ENCODE results near the gene DIPK1A.

Gene DIPK1A

GRCh38 chr1:92803140-92803887 lies 157.9 kb downstream of the DIPK1A start:
- no peak for DNase-seq (ENCODE audit: low spot score)

- no peak for DNase-seq (ENCODE audit: low spot score)
These were observed 163.3 kb downstream of the DIPK1A start for GRCh38 chr1:92797961-92798360.

GRCh38 chr1:92797297-92797696 lies 164.0 kb downstream of the DIPK1A start:
- no peak for DNase-seq (ENCODE audit: low spot score)

- no peak for DNase-seq (ENCODE audit: low spot score)
These were observed 166.1 kb downstream of the DIPK1A start for GRCh38 chr1:92795166-92795565.

GRCh38 chr1:92792340-92792782 lies 168.9 kb downstream of the DIPK1A start:
- DNase-seq (ENCODE audit: low spot score) = no peak

All from left forelimb (tissue), 1 donor.